ENCODE data around the gene B3GNT3. TPM values are rescaled to one million over a fixed set of nuclear protein-coding genes. Genes with fewer than 3 reads are reported as not detected.
A peak's percentile ranks its signal among the peaks of the same experiment; 100 is the strongest.

Gene B3GNT3
- total and polyA plus RNA-seq, 9 of the 15 experiments (the other 6 are each of a cell fraction or from before 2014, with no cell fraction given): 0.06 to 0.11 (median 0.07) TPM; not detected in 6

DNA sequence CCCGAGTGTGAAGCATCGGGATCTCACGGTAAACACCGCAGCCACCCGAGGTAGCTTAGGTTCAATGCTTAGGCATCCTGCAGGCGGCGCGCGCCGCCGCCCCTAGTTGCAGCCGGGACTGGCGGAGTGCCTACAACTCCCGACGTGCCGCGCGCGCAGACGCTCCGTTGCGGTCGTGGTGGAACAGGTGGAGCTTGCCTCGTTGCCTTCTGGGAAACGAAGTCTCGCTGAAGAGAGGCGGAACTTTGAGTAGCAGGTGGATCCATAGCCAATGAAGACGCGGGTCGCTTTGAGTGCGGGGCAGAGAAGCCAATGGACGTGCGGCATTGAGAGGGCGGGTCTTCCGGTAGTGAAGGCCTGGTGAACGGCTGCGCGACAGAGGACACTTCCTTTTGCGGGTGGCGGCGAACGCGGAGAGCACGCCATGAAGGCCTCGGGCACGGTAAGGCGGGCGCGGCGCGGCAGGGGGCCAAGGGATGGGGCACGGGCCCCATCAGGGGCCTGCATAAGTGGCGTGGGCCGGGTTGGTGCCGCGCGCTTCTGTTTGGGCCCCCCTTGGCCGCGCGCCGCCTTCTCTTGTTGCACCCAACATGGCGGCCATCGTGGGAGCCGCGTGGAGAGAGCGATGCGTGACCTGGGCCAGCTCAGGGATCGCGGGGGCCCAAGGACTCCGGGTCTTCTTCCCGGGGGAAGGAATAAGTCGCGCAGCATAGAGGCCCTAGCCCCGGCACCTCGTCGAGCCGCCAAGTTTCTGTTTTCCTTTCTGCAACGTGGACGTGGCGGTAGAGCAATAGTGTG, 64.8 kb downstream of the B3GNT3 start, which contains the start of gene RPL18A (continued):
- TF ChIP-seq NR3C1 (CRISPR knock-in tag; IDR thresholded peaks at IDR 0.05): no peak
- no peak for TF ChIP-seq FOXA3 (CRISPR knock-in tag; conservative IDR thresholded peaks at IDR 0.05 in 1 of 2, IDR thresholded peaks at IDR 0.05 in 1 of 2)
- TF ChIP-seq, protein P1, sequence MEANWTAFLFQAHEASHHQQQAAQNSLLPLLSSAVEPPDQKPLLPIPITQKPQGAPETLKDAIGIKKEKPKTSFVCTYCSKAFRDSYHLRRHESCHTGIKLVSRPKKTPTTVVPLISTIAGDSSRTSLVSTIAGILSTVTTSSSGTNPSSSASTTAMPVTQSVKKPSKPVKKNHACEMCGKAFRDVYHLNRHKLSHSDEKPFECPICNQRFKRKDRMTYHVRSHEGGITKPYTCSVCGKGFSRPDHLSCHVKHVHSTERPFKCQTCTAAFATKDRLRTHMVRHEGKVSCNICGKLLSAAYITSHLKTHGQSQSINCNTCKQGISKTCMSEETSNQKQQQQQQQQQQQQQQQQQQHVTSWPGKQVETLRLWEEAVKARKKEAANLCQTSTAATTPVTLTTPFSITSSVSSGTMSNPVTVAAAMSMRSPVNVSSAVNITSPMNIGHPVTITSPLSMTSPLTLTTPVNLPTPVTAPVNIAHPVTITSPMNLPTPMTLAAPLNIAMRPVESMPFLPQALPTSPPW (CRISPR knock-in tag; IDR thresholded peaks at IDR 0.05): peak; percentile 39; the same call in 1 of the 2 replicates
- peak; percentile 79 for TF ChIP-seq NFYB (IDR thresholded peaks at IDR 0.05; ENCODE audit: extremely low read depth, insufficient read length)
- no peak for TF ChIP-seq ZEB2 (IDR thresholded peaks at IDR 0.05)
- peak; percentile 78 for TF ChIP-seq CXXC5 (CRISPR knock-in tag; IDR thresholded peaks at IDR 0.05)
- no peak for TF ChIP-seq EGR1 (conservative IDR thresholded peaks at IDR 0.05)
- peak; percentile 67; the same call in 1 of the 2 replicates for TF ChIP-seq ZNF764 (CRISPR knock-in tag; IDR thresholded peaks at IDR 0.05; ENCODE audit: low read depth)
- peak; percentile 89 for TF ChIP-seq RB1 (IDR thresholded peaks at IDR 0.05; ENCODE audit: low read depth)
- TF ChIP-seq, protein P2, sequence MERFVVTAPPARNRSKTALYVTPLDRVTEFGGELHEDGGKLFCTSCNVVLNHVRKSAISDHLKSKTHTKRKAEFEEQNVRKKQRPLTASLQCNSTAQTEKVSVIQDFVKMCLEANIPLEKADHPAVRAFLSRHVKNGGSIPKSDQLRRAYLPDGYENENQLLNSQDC (CRISPR knock-in tag; IDR thresholded peaks at IDR 0.05): no peak
- TF ChIP-seq GTF2F1 (IDR thresholded peaks at IDR 0.05; ENCODE audit: low read depth, low read length): peak; percentile 94
- peak; percentile 85 for TF ChIP-seq RBBP5 (IDR thresholded peaks at IDR 0.05; ENCODE audit: borderline replicate concordance, insufficient read depth, low read length, poor library complexity, severe bottlenecking)
- no peak for TF ChIP-seq MCM2 (IDR thresholded peaks at IDR 0.05; ENCODE audit: low read depth)
- TF ChIP-seq RBFOX2 (IDR thresholded peaks at IDR 0.05; ENCODE audit: low read depth, low read length): peak; percentile 100
- TF ChIP-seq HLTF (IDR thresholded peaks at IDR 0.05): no peak
- TF ChIP-seq, protein P3, sequence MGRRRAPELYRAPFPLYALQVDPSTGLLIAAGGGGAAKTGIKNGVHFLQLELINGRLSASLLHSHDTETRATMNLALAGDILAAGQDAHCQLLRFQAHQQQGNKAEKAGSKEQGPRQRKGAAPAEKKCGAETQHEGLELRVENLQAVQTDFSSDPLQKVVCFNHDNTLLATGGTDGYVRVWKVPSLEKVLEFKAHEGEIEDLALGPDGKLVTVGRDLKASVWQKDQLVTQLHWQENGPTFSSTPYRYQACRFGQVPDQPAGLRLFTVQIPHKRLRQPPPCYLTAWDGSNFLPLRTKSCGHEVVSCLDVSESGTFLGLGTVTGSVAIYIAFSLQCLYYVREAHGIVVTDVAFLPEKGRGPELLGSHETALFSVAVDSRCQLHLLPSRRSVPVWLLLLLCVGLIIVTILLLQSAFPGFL (CRISPR knock-in tag; IDR thresholded peaks at IDR 0.05): no peak
- TF ChIP-seq ZNF174 (CRISPR knock-in tag; IDR thresholded peaks at IDR 0.05): no peak
- TF ChIP-seq SP1 (CRISPR knock-in tag; IDR thresholded peaks at IDR 0.05): peak; percentile 96
- TF ChIP-seq DDX20 (tag; IDR thresholded peaks at IDR 0.05; ENCODE audit: low read depth): no peak
- TF ChIP-seq, protein P4, sequence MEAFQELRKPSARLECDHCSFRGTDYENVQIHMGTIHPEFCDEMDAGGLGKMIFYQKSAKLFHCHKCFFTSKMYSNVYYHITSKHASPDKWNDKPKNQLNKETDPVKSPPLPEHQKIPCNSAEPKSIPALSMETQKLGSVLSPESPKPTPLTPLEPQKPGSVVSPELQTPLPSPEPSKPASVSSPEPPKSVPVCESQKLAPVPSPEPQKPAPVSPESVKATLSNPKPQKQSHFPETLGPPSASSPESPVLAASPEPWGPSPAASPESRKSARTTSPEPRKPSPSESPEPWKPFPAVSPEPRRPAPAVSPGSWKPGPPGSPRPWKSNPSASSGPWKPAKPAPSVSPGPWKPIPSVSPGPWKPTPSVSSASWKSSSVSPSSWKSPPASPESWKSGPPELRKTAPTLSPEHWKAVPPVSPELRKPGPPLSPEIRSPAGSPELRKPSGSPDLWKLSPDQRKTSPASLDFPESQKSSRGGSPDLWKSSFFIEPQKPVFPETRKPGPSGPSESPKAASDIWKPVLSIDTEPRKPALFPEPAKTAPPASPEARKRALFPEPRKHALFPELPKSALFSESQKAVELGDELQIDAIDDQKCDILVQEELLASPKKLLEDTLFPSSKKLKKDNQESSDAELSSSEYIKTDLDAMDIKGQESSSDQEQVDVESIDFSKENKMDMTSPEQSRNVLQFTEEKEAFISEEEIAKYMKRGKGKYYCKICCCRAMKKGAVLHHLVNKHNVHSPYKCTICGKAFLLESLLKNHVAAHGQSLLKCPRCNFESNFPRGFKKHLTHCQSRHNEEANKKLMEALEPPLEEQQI (IDR thresholded peaks at IDR 0.05): no peak
- 0 out of 2 replicates have a peak, but pooled peaks have one; percentile 37 for TF ChIP-seq ZNF830 (CRISPR knock-in tag; IDR thresholded peaks at IDR 0.05)
- TF ChIP-seq RAD51 (IDR thresholded peaks at IDR 0.05; ENCODE audit: borderline replicate concordance, low read depth): no peak
- TF ChIP-seq ATF7 (IDR thresholded peaks at IDR 0.05): peak; percentile 89

All from K562 (cell line).